AG09319 (cell line): ENCODE results near the gene ADGRL4.

Source experiments
- DNase-seq: peaks from one replicate; pipeline ENCODE4 v3.0.0-alpha.2; 2010; ENCODE audit warnings: low read depth; ENCODE audit errors: extremely low read depth
- CTCF ChIP-seq: IDR thresholded peaks from 2 replicates; pipeline ENCODE4 v1.5.1; 2011; ENCODE audit warnings: low read depth, mild to moderate bottlenecking, inconsistent platforms, low read length, moderate library complexity

The ADGRL4 gene

DNA sequence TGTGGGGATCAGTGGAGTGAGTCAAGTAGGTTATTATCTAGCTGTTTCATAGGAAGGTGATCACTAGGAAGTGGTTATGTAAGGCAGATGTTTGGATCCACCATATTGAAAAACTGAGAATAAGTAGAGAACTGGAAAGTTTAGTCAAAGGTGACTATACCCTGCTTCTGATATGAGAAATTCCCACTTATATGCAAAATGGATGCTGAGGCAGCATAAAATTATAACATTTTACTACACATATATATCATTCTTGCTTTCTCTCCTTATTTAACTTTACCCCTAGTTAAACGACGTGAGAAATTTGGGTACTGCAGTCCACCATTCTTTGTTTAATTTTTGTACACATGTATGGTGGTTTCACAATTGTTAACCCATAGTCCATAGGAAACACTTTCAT, 142.4 kb downstream of the ADGRL4 start:
- DNase-seq, result no peak
- no peak for TF ChIP-seq CTCF

GRCh38 chr1:78856096-78856495, 150.4 kb downstream of the ADGRL4 start:
- no peak for DNase-seq
- TF ChIP-seq CTCF, result no peak

DNA sequence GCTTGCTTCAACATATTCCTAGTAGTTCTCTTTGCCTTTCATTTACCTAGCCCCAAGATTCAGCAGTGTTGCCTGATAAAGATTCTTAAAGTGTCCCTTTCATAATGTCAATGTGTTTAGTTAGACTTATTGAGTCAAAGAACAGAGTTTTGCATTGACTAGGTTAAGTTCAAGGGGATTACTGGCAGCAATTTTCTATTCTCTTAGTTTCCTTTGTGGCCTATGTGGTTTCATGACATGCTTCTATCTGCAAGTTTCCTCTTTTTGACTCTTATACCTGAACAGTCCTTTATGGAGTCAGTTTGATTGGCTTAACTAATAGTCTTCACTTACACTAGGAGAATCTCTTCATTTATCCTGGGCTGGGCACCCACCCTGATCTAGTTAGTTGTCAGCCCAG, 151.3 kb downstream of the ADGRL4 start:
- TF ChIP-seq CTCF, result no peak
- no peak for DNase-seq

DNA sequence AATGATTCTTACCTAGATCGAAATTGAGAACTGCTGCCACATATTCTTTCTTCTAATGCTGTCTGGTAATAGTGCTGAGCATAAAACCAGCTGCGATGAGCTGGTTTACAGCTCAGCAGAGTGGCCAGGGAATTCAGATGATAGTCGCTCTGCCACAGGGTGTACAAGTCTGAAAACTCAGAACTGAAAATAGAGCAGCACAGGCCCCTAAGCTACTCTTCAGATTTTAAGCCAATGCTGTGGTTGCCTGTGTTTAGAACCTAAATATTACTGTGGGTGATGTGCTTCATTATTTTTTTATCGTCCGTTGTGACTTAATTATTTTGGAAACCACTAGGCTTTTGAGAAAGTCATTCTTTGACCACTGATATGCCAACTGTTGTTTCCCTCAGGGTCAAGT, 152.0 kb downstream of the ADGRL4 start:
- TF ChIP-seq CTCF, result no peak
- DNase-seq, result no peak

- no peak for DNase-seq
Measured at GRCh38 chr1:78843546-78843945, 163.0 kb downstream of the ADGRL4 start.

GRCh38 chr1:78843111-78843510, 163.4 kb downstream of the ADGRL4 start:
- TF ChIP-seq CTCF, result no peak
- DNase-seq, result no peak

More at GRCh38 chr1:78843546-78843945, 163.0 kb downstream of the ADGRL4 start:
- no peak for TF ChIP-seq CTCF

- no peak for TF ChIP-seq CTCF
- no peak for DNase-seq
Measured at GRCh38 chr1:78840453-78841271, 165.9 kb downstream of the ADGRL4 start.
